Stimulated activated CD8-positive, alpha-beta memory T cell treated with anti-CD3 and anti-CD28 coated beads, Interleukin-7, amount 100 ng/mL, for 4 hours (primary cell): ENCODE measurements around the gene SYT3.

Experiments
- DNase-seq, 2 donors: peaks; one replicate each; pipeline ENCODE4 v3.0.0-alpha.2; 2020; ENCODE audit warnings: low read depth in 2 of 2

The SYT3 gene

DNA sequence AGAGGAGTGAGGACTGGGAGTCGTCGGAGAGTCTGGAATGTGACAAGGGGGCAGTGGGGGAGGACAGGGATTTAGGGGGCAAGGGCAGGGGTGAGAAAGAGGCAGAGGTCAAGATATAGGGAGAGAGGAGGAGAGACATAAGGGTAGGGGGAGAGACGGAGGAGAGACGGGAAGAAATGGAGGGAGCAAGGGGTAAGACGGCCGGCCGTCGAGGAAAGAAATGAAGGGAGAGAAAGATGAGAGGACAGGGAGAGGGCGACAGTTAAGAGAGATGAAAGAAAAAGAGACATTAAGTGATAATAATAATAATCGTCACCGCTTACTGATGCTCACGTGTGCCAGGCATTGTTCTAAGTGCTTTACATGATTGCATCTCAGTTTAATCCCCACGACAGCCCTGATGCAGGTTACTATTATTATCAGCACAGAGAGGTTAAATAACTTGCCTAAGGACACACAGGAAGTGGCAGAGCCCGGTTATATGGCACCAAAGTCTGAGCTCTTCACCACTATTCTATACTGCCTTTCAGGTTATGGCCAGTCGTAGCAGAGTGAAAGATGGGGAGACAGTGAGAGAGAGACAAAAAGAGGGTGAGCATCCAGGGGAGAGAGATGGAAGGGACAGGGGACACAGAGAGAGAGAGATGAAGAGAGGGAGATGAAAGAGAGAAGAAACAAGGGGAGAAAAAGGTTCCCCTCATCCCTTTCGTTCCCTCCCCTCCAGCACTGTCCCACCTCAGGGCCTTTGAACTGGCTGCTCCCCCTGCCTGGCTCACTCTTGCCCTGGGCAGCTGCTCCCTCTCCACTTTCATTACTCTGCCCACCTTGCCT, 23.2 kb upstream of the SYT3 start:
- no peak for DNase-seq

DNA sequence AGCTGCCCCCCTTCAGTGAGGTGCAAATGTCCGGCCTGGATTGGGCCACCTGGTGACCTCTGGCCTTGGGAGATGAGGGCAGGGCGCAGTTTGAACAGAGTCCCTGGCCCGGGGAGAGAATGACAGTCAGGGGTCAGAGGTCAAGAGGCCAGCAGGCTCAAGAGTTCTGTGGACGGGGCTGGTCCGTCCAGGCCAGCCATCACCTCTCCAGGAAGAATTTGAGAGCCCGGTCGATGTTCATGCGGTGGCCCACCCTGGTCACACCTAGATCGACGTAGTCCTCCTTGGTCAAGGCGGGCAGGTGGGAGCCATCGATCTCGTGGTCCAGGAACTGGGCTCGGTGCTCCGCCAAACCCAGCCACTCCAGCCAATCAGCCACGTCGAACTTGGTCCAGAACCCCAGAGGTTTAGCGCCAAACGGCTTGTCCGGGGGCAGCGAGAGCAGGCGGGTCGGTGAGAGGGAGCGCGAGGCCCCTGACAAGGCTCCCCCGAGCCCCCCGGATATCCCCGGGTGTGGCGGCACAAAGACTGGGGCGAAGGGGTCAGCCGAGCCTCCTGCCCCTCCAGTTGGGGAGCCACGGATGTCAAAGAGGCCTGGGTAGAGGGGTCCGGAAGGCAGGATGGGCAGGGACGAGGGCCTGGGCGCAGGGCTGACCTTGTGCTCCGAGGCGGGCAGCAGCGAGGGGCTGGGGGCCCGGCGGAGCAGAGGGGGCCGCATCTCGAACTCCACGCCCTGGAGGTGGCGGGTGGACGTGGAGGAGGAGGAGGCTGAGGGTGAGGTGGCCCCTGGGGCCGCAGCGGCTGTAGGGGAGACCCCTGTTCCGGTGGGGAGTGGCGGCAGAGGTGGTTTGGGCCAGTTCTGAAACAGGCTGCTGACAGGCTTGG, 22.3 kb upstream of the SYT3 start:
- no peak for DNase-seq

DNA sequence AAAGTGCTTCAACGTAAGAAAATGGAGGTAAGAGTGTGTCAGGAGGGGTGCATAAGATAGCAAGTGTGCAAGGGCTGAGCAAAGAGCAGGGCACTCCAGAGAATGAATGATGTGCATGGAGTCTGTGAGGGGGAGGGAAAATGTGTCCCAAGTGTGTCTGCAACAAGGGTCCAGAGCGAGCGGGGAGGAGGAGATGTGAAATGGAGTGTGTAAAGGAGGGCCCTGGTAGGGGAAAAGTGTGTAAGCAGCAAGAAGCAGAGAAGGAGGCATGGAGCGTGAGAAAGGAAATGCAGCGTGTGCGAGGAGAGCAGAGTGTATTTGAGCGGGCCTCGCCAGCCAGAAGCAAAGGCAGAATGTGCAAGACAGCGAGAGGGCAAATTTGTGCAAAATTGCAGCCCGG, 21.3 kb upstream of the SYT3 start:
- no peak for DNase-seq

DNA sequence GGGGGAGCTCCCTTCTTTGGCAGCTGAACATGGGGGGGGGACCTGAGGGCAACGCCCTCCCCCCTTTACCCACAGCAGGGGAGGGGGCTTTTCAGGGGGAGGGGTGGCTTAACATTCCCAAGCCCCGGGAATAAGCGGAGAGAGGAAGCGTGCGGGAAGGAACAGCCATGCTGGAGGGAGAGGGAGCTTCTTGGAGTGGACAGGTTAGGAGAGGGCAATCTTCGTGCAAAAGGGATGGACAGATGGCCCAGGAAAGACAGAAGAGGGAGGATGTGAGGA, 20.3 kb upstream of the SYT3 start:
- no peak for DNase-seq

DNA sequence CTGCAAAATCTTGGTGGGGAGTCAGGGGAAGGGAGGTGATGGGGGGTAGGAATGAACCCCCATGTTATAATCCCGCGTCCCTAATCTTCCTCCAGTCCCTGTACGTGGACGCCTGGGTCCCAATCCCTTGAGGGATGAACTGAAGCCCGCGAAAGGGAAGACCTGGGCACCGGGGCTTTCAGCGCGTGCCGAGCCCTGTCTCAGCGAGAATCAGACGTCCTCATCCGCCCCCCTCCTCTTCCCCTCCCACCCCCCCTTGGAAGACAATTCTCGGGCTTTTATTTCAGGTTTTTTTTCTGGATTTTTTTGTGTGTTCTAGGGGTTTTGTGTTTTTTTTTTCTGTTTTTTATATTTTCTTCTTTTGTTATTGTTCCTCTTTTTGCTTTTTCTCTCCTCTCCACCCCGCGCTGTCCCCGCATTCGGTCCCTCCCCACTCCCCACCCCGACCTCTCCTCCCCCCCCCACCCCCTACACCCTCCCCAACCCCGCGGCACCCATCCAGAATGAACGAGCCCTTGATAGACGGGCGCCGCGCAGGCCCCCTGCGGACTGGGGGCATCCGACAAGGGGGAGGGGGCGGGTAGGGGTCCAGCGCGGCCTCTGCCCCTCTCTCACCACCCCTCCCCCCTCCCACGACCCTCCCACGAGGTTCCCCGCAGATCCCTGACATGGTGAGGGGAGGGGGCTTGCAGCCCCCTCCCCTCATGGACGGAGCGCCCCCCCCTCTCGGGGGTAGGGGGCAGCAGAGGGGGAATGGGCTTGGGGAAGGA, 19.8 kb upstream of the SYT3 start:
- no peak for DNase-seq

DNA sequence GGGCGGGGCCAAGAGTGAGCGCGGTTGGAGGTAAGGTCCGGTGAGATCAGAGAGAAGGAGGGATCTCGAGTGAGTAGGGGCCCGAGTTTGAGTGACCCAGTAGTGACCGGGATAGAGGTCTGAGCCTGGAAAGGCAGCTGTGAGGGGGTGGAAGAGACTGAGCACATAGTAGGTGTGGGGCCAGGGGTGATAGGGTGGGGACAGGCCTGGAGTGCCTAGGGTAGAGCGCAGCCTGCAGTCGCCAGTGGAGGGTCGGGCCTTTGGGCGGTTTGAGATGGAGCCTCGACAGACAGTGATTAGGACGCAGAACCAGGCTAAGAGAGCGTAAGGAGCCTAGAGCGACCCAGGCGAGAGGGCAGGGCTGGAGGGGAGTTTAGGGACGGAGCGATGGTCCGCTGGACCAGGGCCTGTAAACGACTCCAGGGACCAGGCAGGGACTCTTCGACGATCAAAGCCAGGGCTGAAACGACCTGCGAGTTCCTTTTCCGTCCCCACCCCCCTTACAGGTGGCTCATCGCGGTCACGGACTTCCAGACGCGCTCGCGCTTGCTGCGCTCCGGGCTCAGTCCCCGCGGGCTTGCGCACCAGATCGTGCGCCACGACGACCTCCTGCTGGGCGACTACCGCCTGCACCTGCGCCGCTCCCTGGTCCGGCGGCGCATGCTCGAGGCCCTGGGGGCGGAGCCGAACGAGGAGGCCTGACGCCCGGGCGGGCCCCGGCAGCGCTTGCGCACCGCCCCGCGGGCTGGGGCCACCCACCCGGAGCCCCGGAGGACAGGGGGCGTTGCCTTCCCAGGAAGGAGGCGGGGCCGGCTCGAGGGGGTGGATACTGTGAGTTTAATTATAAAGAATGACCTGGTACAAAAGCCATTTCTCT, 19.0 kb upstream of the SYT3 start:
- DNase-seq, result peak; percentile 37 to 63

DNA sequence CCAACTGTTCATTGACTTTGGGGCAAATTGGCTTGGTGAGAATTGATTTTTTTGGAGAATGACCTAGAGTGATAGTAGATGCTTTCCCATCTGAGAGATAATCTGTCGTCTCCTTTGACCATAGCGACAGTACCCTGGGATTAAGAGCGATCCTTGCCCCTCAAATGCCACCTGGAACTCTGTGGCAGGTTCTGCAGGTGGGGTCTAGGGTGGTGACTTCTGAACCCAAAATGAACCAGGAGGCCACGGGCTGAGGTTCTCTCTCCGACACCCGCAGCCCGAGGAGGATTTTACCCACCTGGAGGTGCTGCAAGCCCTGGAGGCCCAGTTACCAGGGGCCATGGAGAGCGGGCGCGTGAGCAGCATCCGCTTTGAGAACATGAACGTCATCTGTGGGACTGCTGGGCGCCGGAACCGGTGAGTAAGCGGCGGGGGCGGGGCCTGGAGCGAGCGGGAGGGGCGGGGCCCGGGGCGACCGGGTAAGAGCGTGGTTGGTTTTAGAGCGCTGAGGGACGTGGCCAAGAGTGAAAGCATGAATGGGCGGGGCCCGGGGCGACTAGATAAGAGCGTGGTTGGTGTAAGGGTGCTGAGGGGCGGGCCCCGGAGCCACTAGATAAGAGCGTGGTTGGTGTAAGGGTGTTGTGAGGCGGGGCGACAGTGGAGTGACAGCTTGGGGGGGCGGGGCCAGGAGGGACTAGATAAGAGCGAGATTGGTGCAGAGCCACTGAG, 18.2 kb upstream of the SYT3 start:
- peak; percentile 79 to 81 for DNase-seq

DNA sequence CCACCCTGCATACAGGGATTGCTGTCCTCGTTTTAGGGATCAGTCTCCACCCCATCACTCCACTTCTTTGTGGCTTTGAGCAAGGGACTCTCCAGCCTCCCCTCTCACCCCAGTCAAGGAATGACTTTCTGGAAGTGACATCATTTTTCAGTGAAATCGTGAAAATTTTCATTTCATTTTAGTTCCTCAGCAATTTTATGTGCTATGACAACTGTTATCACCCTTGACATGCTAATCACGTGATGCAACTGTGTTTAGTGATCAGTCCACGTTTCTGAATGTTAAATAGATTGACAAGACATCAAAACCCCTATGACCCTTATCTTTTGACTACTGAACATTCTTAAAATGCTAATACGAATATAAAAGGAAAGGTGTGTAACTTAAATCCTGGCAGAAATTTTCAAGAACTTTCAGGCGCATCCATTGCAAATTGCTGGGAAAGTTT, 17.6 kb upstream of the SYT3 start:
- no peak for DNase-seq

DNA sequence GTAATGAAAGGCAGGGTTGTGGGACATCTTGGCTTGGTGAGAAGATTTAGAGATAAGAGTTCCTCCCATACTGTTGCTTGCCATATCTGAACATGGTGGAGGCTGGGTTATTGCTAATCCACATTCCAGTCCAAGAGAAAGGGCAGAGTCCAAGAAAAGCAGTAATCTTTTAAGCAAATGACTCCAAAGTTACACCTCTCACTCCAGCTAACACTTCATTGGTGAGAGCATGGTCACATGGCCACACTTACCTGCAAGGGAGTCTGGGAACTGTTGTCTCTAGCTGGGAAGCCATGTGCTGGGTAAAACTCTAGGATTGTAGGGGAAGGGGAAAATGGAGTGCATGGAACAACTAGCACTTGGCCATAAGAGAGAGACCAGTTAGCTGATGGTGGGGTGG, 15.2 kb upstream of the SYT3 start:
- no peak for DNase-seq

DNA sequence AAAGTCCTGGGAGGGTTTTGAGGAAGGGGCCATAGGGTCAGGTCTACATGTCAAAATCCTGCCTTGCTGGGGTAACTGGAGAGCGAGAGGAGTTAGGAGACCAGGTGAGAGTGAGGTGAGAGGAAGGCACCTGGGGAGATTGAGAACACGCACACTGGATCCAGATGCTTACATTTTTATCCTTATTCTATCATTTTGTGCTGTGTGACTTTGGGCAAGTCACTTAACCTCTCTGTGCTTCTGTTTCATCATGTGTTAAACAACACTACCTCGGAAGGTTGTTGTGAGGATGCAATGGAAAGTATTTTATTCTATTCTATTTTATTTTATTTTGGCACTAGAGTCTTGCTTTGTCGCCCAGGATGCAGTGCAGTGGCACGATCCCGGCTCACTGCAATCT, 13.0 kb upstream of the SYT3 start:
- no peak for DNase-seq

DNA sequence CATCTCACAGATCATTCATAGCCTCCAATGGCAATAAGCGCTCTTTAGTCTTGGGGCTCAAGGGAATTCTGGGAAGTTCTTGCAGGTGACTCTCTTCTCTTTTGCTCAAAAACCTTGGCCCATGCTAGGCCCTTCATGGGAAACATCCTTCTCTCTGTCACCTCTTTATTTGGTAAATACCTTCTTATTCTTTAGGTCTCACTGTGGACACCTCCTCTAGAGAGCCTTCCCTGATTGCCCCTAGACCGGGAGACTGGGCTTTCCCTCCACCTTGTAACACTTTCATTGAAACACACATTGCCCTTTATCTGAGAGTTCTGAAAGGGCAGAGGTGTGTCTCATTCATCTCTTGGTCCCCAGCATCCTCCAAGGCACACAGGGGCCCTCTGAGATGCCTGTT, 11.5 kb upstream of the SYT3 start:
- no peak for DNase-seq

DNA sequence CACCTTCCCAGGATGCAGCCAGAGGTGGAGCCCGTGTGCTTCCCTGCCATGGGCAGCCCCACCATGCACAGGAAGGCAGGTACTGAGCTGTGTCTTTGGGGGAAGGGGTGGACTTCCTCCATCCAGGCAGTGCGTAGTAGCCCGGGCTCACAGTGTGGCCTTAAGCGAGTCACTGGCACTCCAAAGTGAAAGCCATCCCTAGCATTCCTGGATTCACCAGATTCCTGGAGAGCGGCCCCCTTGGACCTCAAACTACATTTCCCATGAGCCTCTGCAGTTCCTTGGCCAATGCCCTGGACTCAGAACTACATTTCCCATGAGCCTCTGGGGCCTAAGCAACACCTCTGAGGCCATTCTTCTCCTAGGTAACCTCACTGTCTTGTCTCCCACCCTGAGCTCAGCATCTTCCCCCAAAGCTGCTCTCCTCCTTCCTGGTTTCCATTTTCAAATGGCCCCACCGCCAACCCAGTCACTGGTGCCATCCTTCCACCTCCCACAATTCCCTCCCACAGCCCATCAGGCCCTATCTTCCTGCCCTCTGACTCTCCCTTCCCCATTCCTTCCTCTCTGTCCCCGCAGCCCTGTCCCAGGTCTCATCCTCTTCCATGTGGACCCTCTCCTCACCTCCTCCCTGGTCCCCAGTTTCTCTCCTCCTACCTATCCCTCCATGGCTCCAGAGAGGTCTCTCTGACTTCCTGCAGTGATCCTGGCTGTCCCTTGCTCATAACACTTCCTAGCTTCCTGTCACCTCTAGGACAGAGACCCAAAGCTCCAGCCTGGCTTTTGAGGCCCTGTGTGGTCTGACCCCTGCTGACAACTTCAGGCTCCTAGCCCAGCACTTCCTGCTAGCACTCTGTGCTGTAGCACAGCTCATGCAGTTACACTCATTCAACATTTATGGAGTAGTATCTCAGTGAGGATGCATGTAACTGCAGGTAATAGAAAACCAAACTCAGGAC, 10.0 kb upstream of the SYT3 start, which contains the start of gene C19orf81:
TSS of gene C19orf81 (plus strand) at position 13 of the 959 bp plus-strand sequence. CDS start at position 13, 0 bp downstream.
- no peak for DNase-seq

DNA sequence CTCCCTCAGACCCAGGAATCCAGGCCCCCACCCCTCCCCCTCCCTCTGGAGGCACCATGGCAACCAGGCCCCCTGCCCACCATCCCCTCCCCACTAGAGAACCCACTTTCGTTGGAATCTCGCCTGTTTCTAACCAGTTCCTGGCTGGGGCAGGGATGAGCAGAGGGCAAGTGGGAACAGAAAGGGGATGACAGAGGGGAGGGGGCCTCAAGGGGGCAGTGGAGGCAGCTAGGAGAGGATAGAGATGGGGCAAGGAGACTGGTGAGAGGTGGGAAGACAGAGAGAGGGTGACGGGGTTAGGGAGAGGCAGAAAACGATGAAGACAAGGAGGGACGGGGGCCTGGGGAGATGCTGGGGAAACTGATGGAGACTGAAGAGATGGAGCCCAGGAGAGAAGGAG, 9.0 kb upstream of the SYT3 start:
- DNase-seq, result no peak

DNA sequence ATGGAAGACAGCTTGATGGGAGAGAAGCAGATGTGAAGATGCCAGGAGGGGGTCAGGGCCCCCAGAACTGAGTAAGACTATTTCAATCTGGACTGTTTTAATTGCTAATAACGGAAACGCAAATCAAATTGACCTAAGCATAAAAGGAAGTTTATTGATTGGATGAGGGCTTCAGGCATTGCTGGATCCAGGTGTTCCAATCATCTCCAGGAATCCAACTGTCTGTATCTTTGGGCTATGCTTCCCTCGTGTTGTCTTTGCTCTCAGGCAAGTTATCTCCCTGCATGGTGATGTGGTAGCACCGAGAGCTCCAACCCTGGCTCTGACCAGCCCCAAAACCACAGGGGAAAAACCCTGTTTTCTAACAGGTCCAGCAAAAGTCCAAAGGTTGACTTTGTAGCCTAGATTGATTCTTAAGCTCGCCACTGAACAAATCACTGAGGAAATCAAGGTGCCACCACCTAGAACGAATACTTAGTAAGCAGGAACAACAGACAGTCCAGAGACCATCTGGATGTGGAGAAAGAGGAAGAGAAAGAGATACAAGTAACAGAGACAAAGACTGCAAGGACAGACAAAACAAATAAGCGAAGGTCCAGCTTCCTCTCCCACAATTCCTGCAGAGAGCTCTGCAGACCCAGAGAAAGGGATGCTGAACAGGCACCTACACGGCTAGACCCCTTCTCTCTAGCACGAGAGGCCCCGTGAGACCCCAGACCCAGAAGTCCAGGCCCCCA, 8.4 kb upstream of the SYT3 start:
- no peak for DNase-seq

DNA sequence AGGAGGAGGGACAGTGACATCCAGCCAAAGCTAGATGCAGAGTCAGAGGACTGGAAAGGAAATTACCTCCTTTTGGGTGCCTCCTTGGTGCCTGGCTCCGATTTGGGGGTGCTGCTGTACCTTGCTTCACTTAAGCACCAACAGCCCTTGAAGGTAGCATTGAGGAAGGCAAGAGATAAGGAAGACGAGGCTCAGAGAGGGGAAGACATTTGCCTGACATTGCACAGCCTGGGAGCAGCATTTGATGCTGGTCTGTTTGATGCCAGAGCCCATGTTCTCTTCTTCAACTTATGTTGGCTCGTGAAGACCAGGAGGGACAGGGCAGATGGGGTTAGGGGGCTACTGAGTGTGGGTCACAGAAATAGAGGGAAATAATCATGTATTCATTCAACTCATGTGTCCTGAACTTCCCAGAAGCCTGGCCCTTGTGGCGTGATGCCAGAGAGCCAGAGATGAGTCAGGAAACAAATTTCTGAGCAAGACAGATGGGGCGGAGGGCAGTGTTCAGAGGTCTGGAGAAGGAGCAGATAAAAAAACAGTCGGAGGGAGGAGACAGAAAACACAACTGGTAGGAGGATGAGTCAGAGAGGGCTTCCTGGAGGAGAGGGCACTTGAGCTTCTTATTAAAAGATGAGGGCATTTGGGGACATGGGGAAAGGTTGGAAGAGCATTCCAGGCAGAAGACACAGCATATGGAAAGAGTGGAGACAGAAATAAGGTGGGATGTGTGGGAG, 6.6 kb upstream of the SYT3 start:
- no peak for DNase-seq

DNA sequence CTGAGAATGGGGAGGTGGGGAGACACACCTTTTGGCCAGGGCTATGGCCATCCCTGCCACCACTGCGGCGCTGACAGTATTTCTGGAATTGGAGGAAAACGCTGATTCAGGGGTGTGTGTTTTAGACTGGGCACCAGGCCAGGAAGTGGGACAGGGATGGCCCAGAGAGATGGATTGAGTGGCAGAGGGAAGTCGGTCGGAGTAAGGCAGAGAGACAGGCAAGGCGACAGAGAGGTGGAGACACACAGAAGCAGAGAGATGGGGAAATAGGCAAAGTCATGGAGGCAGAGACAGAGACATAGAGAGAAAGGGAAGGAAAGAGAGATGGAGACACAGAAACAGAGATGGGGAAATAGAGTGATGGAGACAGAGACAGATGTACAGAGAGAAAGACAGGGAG, 5.4 kb upstream of the SYT3 start:
- DNase-seq, result no peak

DNA sequence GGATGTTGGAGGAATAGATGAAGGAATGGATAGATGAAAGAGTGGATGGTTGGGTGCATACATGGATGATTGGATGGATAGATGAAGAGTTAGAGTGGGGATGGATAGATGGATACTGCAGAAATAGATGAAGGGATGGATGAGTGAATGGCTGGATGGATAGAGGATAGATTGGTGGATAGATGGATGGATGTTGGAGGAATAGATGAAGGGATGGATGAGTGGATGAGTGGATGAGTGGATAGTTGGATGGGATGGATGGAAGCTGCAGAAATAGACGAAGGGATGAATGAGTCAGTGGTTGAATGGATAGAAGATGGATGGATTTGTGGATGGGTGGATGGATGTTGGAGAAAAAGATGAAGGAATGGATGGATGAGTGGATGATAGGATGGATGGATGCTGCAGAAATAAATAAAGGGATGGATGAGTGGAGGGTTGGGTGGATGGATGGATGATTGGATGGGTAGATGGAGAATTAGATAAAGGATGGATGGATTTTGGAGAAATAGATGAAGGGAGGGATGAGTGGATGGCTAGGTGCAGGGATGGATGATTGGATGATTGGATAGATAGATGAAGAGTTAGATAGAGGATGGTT, 4.7 kb upstream of the SYT3 start:
- no peak for DNase-seq

DNA sequence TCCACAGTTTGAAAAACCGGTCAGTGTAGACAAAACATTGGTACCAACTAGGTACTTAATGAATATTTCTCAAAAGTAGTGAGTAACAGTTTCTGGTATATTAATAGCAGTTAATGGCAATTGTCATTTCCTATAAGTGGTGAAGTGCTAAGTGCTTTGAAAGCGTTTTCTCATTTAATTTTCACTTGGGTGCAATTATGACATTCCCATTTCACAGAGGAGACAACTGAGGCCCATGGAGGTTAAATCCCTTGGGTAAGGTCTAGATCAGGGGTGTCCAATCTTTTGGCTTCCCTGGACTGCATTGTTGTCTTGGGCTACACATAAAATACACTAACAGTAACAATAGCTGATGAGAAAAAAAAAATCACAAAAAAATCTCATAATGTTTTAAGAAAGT, 687 bp upstream of the SYT3 start:
- no peak for DNase-seq
